H1 (cell line): ENCODE data around the gene KIF13A. TPM values are rescaled to one million over a fixed set of nuclear protein-coding genes. Genes with fewer than 3 reads are reported as not detected.
A peak's percentile ranks its signal among the peaks of the same experiment; 100 is the strongest.
"Not testable (repeated sequence)": the region's sequence is repeated elsewhere in the genome, so short reads cannot be mapped to it uniquely, and the experiment has no call there.

Experiments
- CTCF ChIA-PET: fragments of 300-600 bp; sonication (Branson Sonifier 250); formaldehyde crosslinking; loops from one replicate; lab custom pipeline; 2021; ENCODE audit not compliant: partially characterized antibody; lab: Charles Lee
- POLR2A ChIA-PET: fragments of 300-600 bp; sonication (Branson Sonifier 250); formaldehyde crosslinking; loops from one replicate; lab custom pipeline; 2021; ENCODE audit warnings: inconsistent platforms; ENCODE audit not compliant: partially characterized antibody; lab: Charles Lee
- DNase-seq, 2 experiments: peaks; one replicate each; pipeline versions ENCODE4 v3.0.0 to v3.0.0-alpha.2; 2010 to 2022; ENCODE audit warnings: low spot score in 2 of 2, low read depth in 1 of 2, mixed read lengths in 1 of 2
- FAIRE-seq: peaks from 2 replicates; lab custom pipeline; 2011; peaks lifted over from hg19 to GRCh38; lab: Jason Lieb, UNC
- H2AFZ ChIP-seq: 2 replicates; pipeline ENCODE4 v1.8.1; 2012; ENCODE audit warnings: low read length, inconsistent platforms
- H2AK5ac ChIP-seq: 2 replicates; pipeline ENCODE4 v1.6.1; 2013; ENCODE audit warnings: low read depth, low read length
- H2BK120ac ChIP-seq: replicated peaks from 2 replicates; pipeline ENCODE3; 2013; ENCODE audit warnings: low read depth, low read length, inconsistent platforms
- H2BK12ac ChIP-seq: 2 replicates; pipeline ENCODE4 v1.6.1; 2013; ENCODE audit warnings: low read depth, low read length
- H2BK15ac ChIP-seq: 2 replicates; pipeline ENCODE4 v1.6.1; 2013; ENCODE audit warnings: low read length
- H2BK20ac ChIP-seq: 2 replicates; pipeline ENCODE4 v1.6.1; 2013; ENCODE audit warnings: low read length
- H2BK5ac ChIP-seq: 2 replicates; pipeline ENCODE4 v1.6.1; 2013; ENCODE audit warnings: low read depth, low read length
- H3K14ac ChIP-seq: 2 replicates; pipeline ENCODE4 v1.6.1; 2013; ENCODE audit warnings: inconsistent platforms; ENCODE audit not compliant: insufficient read length
- H3K18ac ChIP-seq: 2 replicates; pipeline ENCODE4 v1.6.1; 2013; ENCODE audit warnings: low read length; ENCODE audit errors: extremely low read depth
- H3K23ac ChIP-seq: 2 replicates; pipeline ENCODE4 v1.6.1; 2013; ENCODE audit warnings: inconsistent platforms; ENCODE audit not compliant: insufficient read length
- H3K23me2 ChIP-seq: 2 replicates; pipeline ENCODE4 v1.6.1; 2013; ENCODE audit warnings: low read depth, low read length
- H3K27ac ChIP-seq: 2 replicates; pipeline ENCODE4 v1.6.1; 2011; ENCODE audit warnings: low read depth, low read length, inconsistent platforms
- H3K27me3 ChIP-seq, 4 experiments: replicated peaks in 1 of 4; 1 replicate in 1 of 4; 2 replicates in 3 of 4; pipeline versions ENCODE4 v1.6.1 to v1.8.1; 2011 to 2013; ENCODE audit warnings: low read length in 3 of 4, mild to moderate bottlenecking in 3 of 4, inconsistent platforms in 2 of 4, mixed read lengths in 2 of 4, moderate library complexity in 1 of 4; ENCODE audit not compliant: control insufficient read depth in 3 of 4, insufficient read depth in 3 of 4; ENCODE audit errors: extremely low read depth in 1 of 4
- H3K36me3 ChIP-seq, 4 experiments: 2 replicates each; pipeline versions ENCODE4 v1.6.1 to v1.8.1; 2011 to 2013; ENCODE audit warnings: mild to moderate bottlenecking in 4 of 4, low read length in 3 of 4, moderate library complexity in 2 of 4, control low read depth in 1 of 4, inconsistent platforms in 1 of 4; ENCODE audit not compliant: insufficient read depth in 4 of 4, control insufficient read depth in 2 of 4
- H3K4ac ChIP-seq: replicated peaks from 2 replicates; pipeline ENCODE3; 2013; ENCODE audit warnings: low read length, low read depth, mixed read lengths, inconsistent platforms; ENCODE audit not compliant: insufficient read length
- H3K4me1 ChIP-seq, 4 experiments: replicated peaks in 1 of 4; 1 replicate in 1 of 4; 2 replicates in 3 of 4; pipeline versions ENCODE4 v1.6.1 to v1.8.1; 2011 to 2013; ENCODE audit warnings: low read length in 3 of 4, inconsistent platforms in 2 of 4, mixed read lengths in 1 of 4; ENCODE audit not compliant: insufficient read depth in 4 of 4, control insufficient read depth in 3 of 4
- H3K4me2 ChIP-seq, 2 experiments: 2 replicates each; pipeline versions ENCODE4 v1.6.1 to v1.8.1; 2011 to 2013; ENCODE audit warnings: low read depth in 2 of 2, low read length in 2 of 2, control low read depth in 1 of 2, inconsistent platforms in 1 of 2, mild to moderate bottlenecking in 1 of 2; ENCODE audit not compliant: insufficient read depth in 1 of 2
- H3K4me3 ChIP-seq, 4 experiments: fragments of 200-600, 300-600 bp in 1 of 4; sonication (generic), shearing (Covaris generic), sonication (Bioruptor Twin) in 1 of 4; 2 replicates each; pipeline versions ENCODE4 v1.5.1 to v1.8.1; 2011 to 2016; ENCODE audit warnings: low read length in 4 of 4, low read depth in 3 of 4, control low read depth in 2 of 4, inconsistent platforms in 2 of 4, mild to moderate bottlenecking in 2 of 4, mixed read lengths in 1 of 4, moderate library complexity in 1 of 4; ENCODE audit not compliant: insufficient read depth in 2 of 4; ENCODE audit errors: extremely low read depth in 1 of 4
- H3K56ac ChIP-seq: replicated peaks from 2 replicates; pipeline ENCODE3; 2013; ENCODE audit warnings: low read depth, mild to moderate bottlenecking, mixed read lengths, low read length, inconsistent platforms; ENCODE audit not compliant: insufficient read length
- H3K79me1 ChIP-seq: 2 replicates; pipeline ENCODE4 v1.6.1; 2013; ENCODE audit warnings: low read depth, low read length, control low read depth
- H3K79me2 ChIP-seq, 2 experiments: 2 replicates each; pipeline versions ENCODE4 v1.6.1 to v1.8.1; 2012 to 2013; ENCODE audit warnings: low read length in 2 of 2, mild to moderate bottlenecking in 2 of 2, inconsistent platforms in 1 of 2; ENCODE audit not compliant: insufficient read depth in 2 of 2, control insufficient read depth in 1 of 2
- H3K9ac ChIP-seq, 4 experiments: replicated peaks in 1 of 4; 1 replicate in 1 of 4; 2 replicates in 3 of 4; pipeline versions ENCODE4 v1.6.1 to v1.8.1; 2011 to 2013; ENCODE audit warnings: low read depth in 3 of 4, low read length in 3 of 4, control low read depth in 2 of 4, mild to moderate bottlenecking in 2 of 4, moderate library complexity in 2 of 4, inconsistent platforms in 1 of 4; ENCODE audit errors: extremely low read depth in 1 of 4
- H3K9me3 ChIP-seq, 2 experiments: 2 replicates each; pipeline versions ENCODE4 v1.6.1 to v1.8.1; 2012 to 2013; ENCODE audit warnings: mild to moderate bottlenecking in 2 of 2, moderate library complexity in 2 of 2, control low read depth in 1 of 2, inconsistent platforms in 1 of 2, low read depth in 1 of 2, low read length in 1 of 2, mixed read lengths in 1 of 2; ENCODE audit not compliant: insufficient read depth in 2 of 2
- H4K20me1 ChIP-seq, 2 experiments: replicated peaks in 1 of 2; 2 replicates each; pipeline versions ENCODE3 to v1.8.1; 2011 to 2013; ENCODE audit warnings: inconsistent platforms in 2 of 2, low read length in 2 of 2, mild to moderate bottlenecking in 1 of 2; ENCODE audit not compliant: insufficient read depth in 2 of 2, control insufficient read depth in 1 of 2
- H4K5ac ChIP-seq: 2 replicates; pipeline ENCODE4 v1.6.1; 2013; ENCODE audit warnings: low read length, low read depth, mixed read lengths, inconsistent platforms; ENCODE audit not compliant: insufficient read length
- H4K8ac ChIP-seq: 2 replicates; pipeline ENCODE4 v1.8.0; 2013; ENCODE audit warnings: mild to moderate bottlenecking, moderate library complexity, low read length, inconsistent platforms; ENCODE audit not compliant: insufficient read depth; ENCODE audit errors: extremely low read depth
- H4K91ac ChIP-seq: replicated peaks from 2 replicates; pipeline ENCODE3; 2013; ENCODE audit warnings: low read length, mixed read lengths, inconsistent platforms; ENCODE audit not compliant: insufficient read length
- CEBPB ChIP-seq: IDR thresholded peaks from 2 replicates; pipeline ENCODE4 v1.6.1; 2012; ENCODE audit warnings: low read depth, low read length
- WGBS, 2 experiments: shearing (Covaris generic) in 1 of 2; methylation state at CpG; one replicate each; pipeline versions ENCODE4 v1.1.6 to v1.1.7; 2013 to 2015; ENCODE audit warnings: low lambda C conversion rate in 2 of 2, mixed read lengths in 2 of 2, inconsistent platforms in 1 of 2, low coverage in 1 of 2, missing lambda C conversion rate in 1 of 2; ENCODE audit not compliant: insufficient replicate concordance in 2 of 2, insufficient coverage in 1 of 2, insufficient read length in 1 of 2; ENCODE audit errors: extremely low coverage in 1 of 2, missing lambda C conversion rate in 1 of 2; 5-methylcytosine and 5-hydroxymethylcytosine counted together
- polyA plus RNA-seq, 7 experiments: library from polyadenylated mRNA; depleted of rRNA in 3 of 7; stranded (reverse) in 5 of 7; unstranded in 2 of 7; fragments of >200 nt in 5 of 7; fragments of 200-250 nt in 2 of 7; gene quantifications; 1 replicate in 5 of 7; 2 replicates in 1 of 7; 4 replicates in 1 of 7; pipeline versions ENCODE4 v1.2.1 to v1.2.3, GENCODE V29; 2011 to 2013; ENCODE audit warnings: missing spikeins in 2 of 7, mixed read lengths in 2 of 7
- total RNA-seq: library from RNA; stranded (reverse); fragmentation: NEBNext Ultra II Directional; extraction: Animal tissue kit (Norgen Biotek cat#: 25700); gene quantifications from 2 replicates; pipeline ENCODE4 v1.2.1, GENCODE V29; 2021

Gene KIF13A
- total and polyA plus RNA-seq, 2 of the 8 experiments (the other 6 are each of a cell fraction or from before 2014, with no cell fraction given): 14.7 to 40.8 TPM

DNA sequence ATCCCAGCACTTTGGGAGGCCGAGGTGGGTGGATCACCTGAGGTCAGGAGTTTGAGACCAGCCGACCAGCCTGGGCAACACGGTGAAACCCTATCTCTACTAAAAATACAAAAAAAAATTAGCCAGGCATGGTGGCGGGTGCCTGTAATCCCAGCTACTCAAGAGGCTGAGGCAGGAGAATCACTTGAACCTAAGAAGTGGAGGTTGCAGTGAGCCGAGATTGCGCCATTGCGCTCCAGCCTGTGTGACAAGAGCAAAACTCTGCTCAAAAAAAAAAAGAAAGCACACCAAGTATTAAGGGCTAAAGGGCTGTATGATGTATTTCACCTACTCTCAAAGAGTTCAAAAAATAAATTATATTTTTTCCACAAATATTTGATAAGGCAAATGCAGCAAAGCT, 39.9 kb downstream of the KIF13A start:
- peaks cover 0 to 78% of the 10 kb centered on the region in 2 experiments; a peak in 2 of 4 replicates for H3K79me2 ChIP-seq
- H3K27ac ChIP-seq, DNase-seq, H3K18ac ChIP-seq, H3K56ac ChIP-seq, H2BK15ac ChIP-seq, H3K23me2 ChIP-seq, H4K5ac ChIP-seq, H2AFZ ChIP-seq, POLR2A ChIA-PET, H3K36me3 ChIP-seq, H2BK20ac ChIP-seq, H3K27me3 ChIP-seq, H3K4me3 ChIP-seq, H2BK120ac ChIP-seq, H4K91ac ChIP-seq, H3K4me1 ChIP-seq, H3K9ac ChIP-seq, H4K8ac ChIP-seq, H4K20me1 ChIP-seq, H3K79me1 ChIP-seq, H3K23ac ChIP-seq, H2BK5ac ChIP-seq, H3K14ac ChIP-seq, H3K9me3 ChIP-seq, H2AK5ac ChIP-seq, H2BK12ac ChIP-seq, H3K4ac ChIP-seq, FAIRE-seq, H3K4me2 ChIP-seq: not testable (repeated sequence)
- CTCF ChIA-PET: interaction anchor here (0.6 to 1.0 kb wide), 3 partner anchors 10 to 244 kb away, joined by 3 read pairs; no protein-coding TSS in a partner anchor
- WGBS, 2 experiments: 93% methylated on average over 4 of the region's 7 CpGs; no CpG with 5 or more reads in 1 of the 2 experiments
- peak; percentile 21; the same call in 1 of the 2 replicates for TF ChIP-seq CEBPB
